Left ventricle myocardium inferior (tissue), 1 donor: ENCODE measurements around the gene ZNF394. TPM values are rescaled to one million over a fixed set of nuclear protein-coding genes. Genes with fewer than 3 reads are reported as not detected.

Experiments used
- DNase-seq: peaks from one replicate; pipeline ENCODE4 v3.0.0-alpha.2; 2020
- H3K27ac ChIP-seq: fragments of 200-600 bp; replicated peaks from 2 replicates; pipeline ENCODE4 v1.8.0; 2021
- H3K27me3 ChIP-seq: fragments of 200-600 bp; 2 replicates; pipeline ENCODE4 v1.8.0; 2021; ENCODE audit warnings: low read depth
- H3K36me3 ChIP-seq: fragments of 200-600 bp; 2 replicates; pipeline ENCODE4 v1.8.0; 2021
- H3K4me1 ChIP-seq: fragments of 200-600 bp; 2 replicates; pipeline ENCODE4 v1.8.0; 2021
- H3K4me3 ChIP-seq: fragments of 200-600 bp; 2 replicates; pipeline ENCODE4 v1.8.0; 2021; ENCODE audit warnings: mild to moderate bottlenecking, moderate library complexity
- H3K9me3 ChIP-seq: fragments of 200-600 bp; replicated peaks from 2 replicates; pipeline ENCODE4 v1.8.0; 2021
- CTCF ChIP-seq: fragments of 200-600 bp; IDR thresholded peaks from 2 replicates; pipeline ENCODE4 v1.8.0; 2021; ENCODE audit warnings: antibody characterized with exemption, mild to moderate bottlenecking, borderline replicate concordance
- intact Hi-C: fragments of 100-400 bp; cut with micrococcal nuclease; formaldehyde crosslinking; loops from one replicate; pipeline ENCODE4 v1.11.0; 2022
- total RNA-seq: library from RNA; stranded (reverse); fragmentation: NEBNext Ultra II Directional; extraction: Animal tissue kit (Norgen Biotek cat#: 25700); gene quantifications from one replicate; pipeline ENCODE4 v1.2.1, GENCODE V29; 2021
- donor health status: DM: no; HTN: yes; CAD: no; lungs with severe emphysema.

Gene ZNF394
- total RNA-seq, 1 donor from 2014 or later = 15.6 TPM

- Histone ChIP-seq H3K27me3 (no peaks in the 10 kb centered on the region), H3K4me1 (no peaks in the 10 kb centered on the region), H3K4me3 (no peak overlapping the region), H3K27ac (no peak overlapping the region), H3K36me3 (peaks cover 12% of the 10 kb centered on the region), H3K9me3 (peaks cover 90% of the 10 kb centered on the region)
- no peak for DNase-seq
- intact Hi-C loops = no loop called here
- no peak for TF ChIP-seq CTCF
Observed at GRCh38 chr7:99540542-99540941, 40.5 kb upstream of the ZNF394 start.

DNA sequence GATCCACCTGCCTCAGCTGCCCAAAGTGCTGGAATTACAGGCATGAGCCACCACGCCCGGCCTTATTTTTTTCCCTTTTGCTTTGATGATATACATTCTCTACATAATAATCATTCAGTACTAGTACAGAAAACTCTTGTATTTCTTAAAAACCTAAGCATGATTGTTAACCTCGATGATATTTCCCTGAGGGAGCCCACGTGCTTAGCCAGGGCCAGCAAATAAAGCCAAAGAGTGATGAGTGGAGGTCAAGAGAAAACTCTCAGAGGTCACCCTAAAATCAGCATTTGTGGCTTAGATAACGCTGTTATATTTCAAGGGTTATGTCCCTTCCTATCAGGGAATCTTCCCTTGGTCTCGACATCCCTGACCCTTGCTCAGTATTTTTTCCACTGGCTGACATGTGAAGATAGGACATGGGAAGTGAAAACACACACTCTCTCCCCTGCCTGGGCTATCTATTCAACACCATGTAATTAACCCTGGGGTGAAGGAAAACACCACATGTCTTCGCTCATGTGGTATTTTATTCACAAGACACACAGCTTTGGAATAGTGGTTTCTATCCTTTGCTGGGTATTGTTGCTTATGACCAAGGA is 39.2 kb upstream of the ZNF394 start:
- H3K27ac ChIP-seq = no peak overlapping the region
- peaks cover 99% of the 10 kb centered on the region for H3K9me3 ChIP-seq
- no peak for DNase-seq
- intact Hi-C loops = no loop called here
- no peaks in the 10 kb centered on the region for H3K27me3 ChIP-seq
- H3K36me3 ChIP-seq = peaks cover 10% of the 10 kb centered on the region
- no peak overlapping the region for H3K4me3 ChIP-seq
- H3K4me1 ChIP-seq = no peaks in the 10 kb centered on the region
- no peak for TF ChIP-seq CTCF

- H3K27me3 ChIP-seq = no peaks in the 10 kb centered on the region
- DNase-seq = no peak
- H3K4me3 ChIP-seq = no peak overlapping the region
- H3K4me1 ChIP-seq = no peaks in the 10 kb centered on the region
- intact Hi-C loops = no loop called here
- H3K27ac ChIP-seq = no peak overlapping the region
- H3K36me3 ChIP-seq = peaks cover 42% of the 10 kb centered on the region
- TF ChIP-seq CTCF = no peak
- peaks cover 99% of the 10 kb centered on the region for H3K9me3 ChIP-seq
Observed at GRCh38 chr7:99535667-99536066, 35.6 kb upstream of the ZNF394 start.

- Histone ChIP-seq H3K36me3 (peaks cover 80% of the 10 kb centered on the region), H3K27ac (no peak overlapping the region), H3K4me1 (no peaks in the 10 kb centered on the region), H3K27me3 (no peaks in the 10 kb centered on the region), H3K4me3 (no peak overlapping the region), H3K9me3 (peaks cover 85% of the 10 kb centered on the region)
- DNase-seq = no peak
- intact Hi-C loops = no loop called here
- no peak for TF ChIP-seq CTCF
Observed at GRCh38 chr7:99531354-99531765, 31.3 kb upstream of the ZNF394 start.

- no peak overlapping the region for H3K27ac ChIP-seq
- peaks cover 30% of the 10 kb centered on the region for H3K9me3 ChIP-seq
- no peak for TF ChIP-seq CTCF
- intact Hi-C loops = no loop called here
- no peaks in the 10 kb centered on the region for H3K4me1 ChIP-seq
- DNase-seq = no peak
- H3K27me3 ChIP-seq = no peaks in the 10 kb centered on the region
- no peak overlapping the region for H3K4me3 ChIP-seq
- H3K36me3 ChIP-seq = peaks cover 85% of the 10 kb centered on the region
Observed at GRCh38 chr7:99525713-99526440, 25.8 kb upstream of the ZNF394 start.
